Measurements from ENCODE around the gene CFAP58. TPM values are rescaled to one million over a fixed set of nuclear protein-coding genes. Genes with fewer than 3 reads are reported as not detected.

Gene CFAP58
- total RNA-seq, 1 experiment from 2014 or later, result 0.63 TPM

DNA sequence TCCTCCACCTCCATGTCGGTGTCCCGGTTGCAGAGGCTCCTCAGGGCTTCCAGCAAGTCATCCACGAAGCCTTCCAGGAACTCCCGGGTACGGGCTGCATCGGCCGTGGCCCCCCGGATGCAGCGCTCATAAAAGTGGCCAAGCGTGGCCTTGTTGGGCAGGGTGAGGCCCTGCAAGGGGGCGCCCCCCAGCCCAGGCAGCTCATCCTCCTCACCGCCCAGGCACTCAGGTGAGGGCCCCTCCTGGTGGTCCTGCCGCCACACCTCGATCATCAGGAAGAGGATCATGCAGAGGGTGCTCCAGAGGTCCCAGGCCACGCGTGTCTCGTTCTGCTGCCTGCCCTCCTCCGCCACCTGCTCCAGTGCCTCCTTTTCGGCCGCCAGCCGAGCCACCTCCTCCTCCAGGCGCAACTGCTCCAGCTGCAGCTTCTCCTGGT, 38.1 kb upstream of the CFAP58 start:
- Histone ChIP-seq H4K5ac (ENCODE audit: insufficient read length, low read depth, low read length) (no peak overlapping the region), H3T11ph (ENCODE audit: low read length) (no peak overlapping the region), H2BK5ac (ENCODE audit: insufficient read length, low read length) (no peak overlapping the region), H3K9ac (ENCODE audit: extremely low read depth, insufficient read length, low read length) (no peak overlapping the region), H3K79me1 (ENCODE audit: insufficient read depth, low read depth, low read length, poor library complexity, severe bottlenecking) (no peaks in the 10 kb centered on the region), H3K14ac (ENCODE audit: insufficient read depth, low read length) (no peak overlapping the region), H4K20me1 (ENCODE audit: control insufficient read depth, insufficient read depth, insufficient read length) (no peaks in the 10 kb centered on the region), H2BK120ac (ENCODE audit: low read depth, low read length, poor library complexity, severe bottlenecking) (no peak overlapping the region), H3K4me2 (ENCODE audit: insufficient read depth, insufficient read length, low read length) (no peak overlapping the region), H4K8ac (replicated peaks; ENCODE audit: insufficient read length, low read depth, low read length) (no peak overlapping the region), H3K18ac (ENCODE audit: insufficient read length, low read depth, low read length) (no peak overlapping the region), H3K9me3 (ENCODE audit: control insufficient read depth, low read depth, low read length) (no peaks in the 10 kb centered on the region), H2BK12ac (ENCODE audit: insufficient read length, low read depth, low read length) (no peak overlapping the region), H3K23me2 (ENCODE audit: insufficient read length, low read depth, low read length, poor library complexity, severe bottlenecking) (no peaks in the 10 kb centered on the region), H3K27ac (ENCODE audit: insufficient read length, low read depth, low read length) (no peak overlapping the region), H3K56ac (ENCODE audit: insufficient read length, low read depth, low read length) (no peak overlapping the region), H3K79me2 (ENCODE audit: insufficient read depth, low read length) (peaks cover 12% of the 10 kb centered on the region; the same call in 1 of the 2 replicates), H3K4ac (ENCODE audit: low read depth, low read length) (no peak overlapping the region), H2AFZ (ENCODE audit: low read length) (no peak overlapping the region), H3K27me3 (ENCODE audit: insufficient read depth, low read length) (no peaks in the 10 kb centered on the region), H4K91ac (ENCODE audit: insufficient read length, low read depth, low read length) (no peak overlapping the region), H3K23ac (ENCODE audit: insufficient read length, low read depth, low read length) (no peak overlapping the region), H2BK20ac (ENCODE audit: low read depth, low read length, poor library complexity, severe bottlenecking) (no peak overlapping the region), H3K4me1 (ENCODE audit: insufficient read depth, low read length) (peaks cover 10% of the 10 kb centered on the region; the same call in 1 of the 2 replicates), H2BK15ac (ENCODE audit: low read depth, low read length) (no peak overlapping the region), H2AK5ac (ENCODE audit: insufficient read length, low read length) (no peak overlapping the region)
- Mint-ChIP-seq H3K9me3 (no peaks in the 10 kb centered on the region), H3K4me1 (peaks cover 35 to 37% of the 10 kb centered on the region in 2 experiments), H3K27ac (no peak overlapping the region; a peak in 1 of 7 replicates), H3K27me3 (ENCODE audit: low read depth) (no peaks in the 10 kb centered on the region), H3K36me3 (ENCODE audit: insufficient read depth in 1 of 3, low read depth in 3 of 3) (peaks cover 25 to 52% (median 44%) of the 10 kb centered on the region in 3 experiments; a peak in 6 of 7 replicates), H3K4me3 (no peak overlapping the region)
- DNase-seq, result no peak
- WGBS (ENCODE audit: extremely low coverage, insufficient read length, low lambda C conversion rate), result no CpG with 5 or more reads among the region's 22 CpGs
- TF ChIP-seq, protein P1, sequence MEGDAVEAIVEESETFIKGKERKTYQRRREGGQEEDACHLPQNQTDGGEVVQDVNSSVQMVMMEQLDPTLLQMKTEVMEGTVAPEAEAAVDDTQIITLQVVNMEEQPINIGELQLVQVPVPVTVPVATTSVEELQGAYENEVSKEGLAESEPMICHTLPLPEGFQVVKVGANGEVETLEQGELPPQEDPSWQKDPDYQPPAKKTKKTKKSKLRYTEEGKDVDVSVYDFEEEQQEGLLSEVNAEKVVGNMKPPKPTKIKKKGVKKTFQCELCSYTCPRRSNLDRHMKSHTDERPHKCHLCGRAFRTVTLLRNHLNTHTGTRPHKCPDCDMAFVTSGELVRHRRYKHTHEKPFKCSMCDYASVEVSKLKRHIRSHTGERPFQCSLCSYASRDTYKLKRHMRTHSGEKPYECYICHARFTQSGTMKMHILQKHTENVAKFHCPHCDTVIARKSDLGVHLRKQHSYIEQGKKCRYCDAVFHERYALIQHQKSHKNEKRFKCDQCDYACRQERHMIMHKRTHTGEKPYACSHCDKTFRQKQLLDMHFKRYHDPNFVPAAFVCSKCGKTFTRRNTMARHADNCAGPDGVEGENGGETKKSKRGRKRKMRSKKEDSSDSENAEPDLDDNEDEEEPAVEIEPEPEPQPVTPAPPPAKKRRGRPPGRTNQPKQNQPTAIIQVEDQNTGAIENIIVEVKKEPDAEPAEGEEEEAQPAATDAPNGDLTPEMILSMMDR (conservative IDR thresholded peaks at IDR 0.05), result no peak
